Caco-2 (cell line): Measurements from ENCODE around the gene RAB5B. TPM values are rescaled to one million over a fixed set of nuclear protein-coding genes. Genes with fewer than 3 reads are reported as not detected.

Experiments
- BruUV-seq: library from RNA; stranded (reverse); fragments of 400-500 nt; replicated peaks from 2 replicates; lab custom pipeline; 2021; lab: Mats Ljungman, UMichigan
- CTCF ChIA-PET: fragments of 300-600 bp; sonication (Branson Sonifier 250); formaldehyde crosslinking; loops from one replicate; lab custom pipeline; 2022; ENCODE audit warnings: antibody characterized with exemption; lab: Charles Lee
- POLR2A ChIA-PET: fragments of 300-600 bp; sonication (Branson Sonifier 250); formaldehyde crosslinking; loops from one replicate; lab custom pipeline; 2022; ENCODE audit warnings: antibody characterized with exemption; lab: Charles Lee
- DNase-seq, 2 experiments: peaks; one replicate each; pipeline versions ENCODE4 v3.0.0 to v3.0.0-alpha.2; 2020 to 2022
- H3K27me3 ChIP-seq: replicated peaks from 2 replicates; pipeline ENCODE4 v1.6.0; 2011; ENCODE audit warnings: low read length; ENCODE audit not compliant: control insufficient read depth, insufficient read depth
- H3K36me3 ChIP-seq: 2 replicates; pipeline ENCODE4 v1.5.1; 2011; ENCODE audit warnings: low read length; ENCODE audit not compliant: control insufficient read depth, insufficient read depth
- H3K4me1 ChIP-seq: fragments of 250-450 bp; sonication (Bioruptor Pico); 2 replicates; pipeline ENCODE4 v1.5.1; 2020; ENCODE audit warnings: mild to moderate bottlenecking
- H3K4me3 ChIP-seq: 2 replicates; pipeline ENCODE4 v1.5.1; 2011; ENCODE audit warnings: low read depth, mild to moderate bottlenecking, control low read depth, low read length
- H3K9me3 ChIP-seq: fragments of 250-450 bp; sonication (Bioruptor Pico); 2 replicates; pipeline ENCODE4 v1.5.1; 2020; ENCODE audit warnings: mild to moderate bottlenecking, moderate library complexity
- H3K27ac Mint-ChIP-seq: one replicate; pipeline ENCODE4 v1.8.0; 2022; ENCODE audit warnings: mixed read lengths; ENCODE audit not compliant: unreplicated experiment
- H3K27me3 Mint-ChIP-seq: one replicate; pipeline ENCODE4 v1.8.0; 2022; ENCODE audit warnings: mixed read lengths; ENCODE audit not compliant: insufficient read depth, unreplicated experiment
- H3K36me3 Mint-ChIP-seq: one replicate; pipeline ENCODE4 v1.8.0; 2022; ENCODE audit warnings: mild to moderate bottlenecking, mixed read lengths; ENCODE audit not compliant: insufficient read depth, unreplicated experiment
- H3K4me1 Mint-ChIP-seq: one replicate; pipeline ENCODE4 v1.8.0; 2022; ENCODE audit warnings: low read depth, mixed read lengths; ENCODE audit not compliant: unreplicated experiment
- H3K4me3 Mint-ChIP-seq: one replicate; pipeline ENCODE4 v1.8.0; 2022; ENCODE audit warnings: mild to moderate bottlenecking, moderate library complexity, mixed read lengths; ENCODE audit not compliant: unreplicated experiment
- H3K9me3 Mint-ChIP-seq: one replicate; pipeline ENCODE4 v1.8.0; 2022; ENCODE audit warnings: mixed read lengths; ENCODE audit not compliant: unreplicated experiment
- intact Hi-C: fragments of 100-400 bp; cut with micrococcal nuclease; formaldehyde crosslinking; loops from one replicate; pipeline ENCODE4 v1.10.0; 2022; ENCODE audit not compliant: unreplicated experiment
- total RNA-seq: library from RNA; stranded (reverse); gene quantifications from 2 replicates; pipeline ENCODE4 v1.2.3, GENCODE V29; 2022
- TF ChIP-seq, protein P1 (sequence below), 2 experiments: fragments of 200-600 bp in 1 of 2; IDR thresholded peaks; 1 replicate in 1 of 2; 2 replicates in 1 of 2; pipeline versions ENCODE4 v1.5.1 to v1.8.0; 2011 to 2022; ENCODE audit warnings: antibody characterized with exemption in 1 of 2, control low read depth in 1 of 2, inconsistent platforms in 1 of 2, low read depth in 1 of 2, low read length in 1 of 2, mild to moderate bottlenecking in 1 of 2, moderate library complexity in 1 of 2; ENCODE audit not compliant: insufficient read depth in 1 of 2, severe bottlenecking in 1 of 2, unreplicated experiment in 1 of 2

Gene RAB5B
- total RNA-seq, 1 experiment from 2014 or later: 107 TPM

DNA sequence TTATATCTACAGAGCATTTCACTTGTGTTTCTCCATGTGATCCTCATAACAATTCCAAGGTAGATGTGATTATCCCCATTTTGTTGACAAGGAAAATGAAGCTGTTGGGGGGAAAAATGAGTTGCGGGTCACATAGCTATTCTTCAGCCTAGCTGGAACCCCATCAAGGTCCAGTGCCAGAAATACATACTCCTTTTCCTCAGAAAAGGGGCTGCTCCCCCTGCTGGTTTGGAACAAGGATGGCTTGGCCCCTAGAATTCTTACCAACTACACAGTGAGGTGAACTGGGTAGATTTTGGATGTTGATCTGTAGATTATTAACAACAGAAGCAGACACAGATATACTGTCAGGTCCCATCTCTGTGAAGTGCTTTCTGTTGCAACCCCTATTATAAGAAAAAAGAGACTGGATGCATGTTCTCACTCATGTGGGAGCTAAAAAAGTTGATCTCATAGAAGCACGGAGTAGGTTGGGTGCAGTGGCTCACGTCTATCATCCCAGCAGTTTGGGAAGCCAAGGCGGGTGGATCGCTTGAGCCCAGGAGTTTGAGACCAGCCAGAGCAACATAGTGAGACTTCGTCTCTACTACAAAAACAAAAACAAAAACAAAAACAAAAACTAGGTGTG is 55.9 kb downstream of the RAB5B start:
- Histone ChIP-seq H3K4me1 (peaks cover 16% of the 10 kb centered on the region), H3K4me3 (no peak overlapping the region), H3K9me3 (no peaks in the 10 kb centered on the region), H3K27me3 (no peaks in the 10 kb centered on the region), H3K36me3 (peaks cover 7% of the 10 kb centered on the region)
- Mint-ChIP-seq H3K4me3 (peak overlapping the region; percentile 7), H3K4me1 (peaks cover 16% of the 10 kb centered on the region), H3K9me3 (no peaks in the 10 kb centered on the region), H3K27ac (peak overlapping the region; percentile 67), H3K27me3 (no peaks in the 10 kb centered on the region), H3K36me3 (peaks cover 21% of the 10 kb centered on the region)
- TF ChIP-seq, protein P1, sequence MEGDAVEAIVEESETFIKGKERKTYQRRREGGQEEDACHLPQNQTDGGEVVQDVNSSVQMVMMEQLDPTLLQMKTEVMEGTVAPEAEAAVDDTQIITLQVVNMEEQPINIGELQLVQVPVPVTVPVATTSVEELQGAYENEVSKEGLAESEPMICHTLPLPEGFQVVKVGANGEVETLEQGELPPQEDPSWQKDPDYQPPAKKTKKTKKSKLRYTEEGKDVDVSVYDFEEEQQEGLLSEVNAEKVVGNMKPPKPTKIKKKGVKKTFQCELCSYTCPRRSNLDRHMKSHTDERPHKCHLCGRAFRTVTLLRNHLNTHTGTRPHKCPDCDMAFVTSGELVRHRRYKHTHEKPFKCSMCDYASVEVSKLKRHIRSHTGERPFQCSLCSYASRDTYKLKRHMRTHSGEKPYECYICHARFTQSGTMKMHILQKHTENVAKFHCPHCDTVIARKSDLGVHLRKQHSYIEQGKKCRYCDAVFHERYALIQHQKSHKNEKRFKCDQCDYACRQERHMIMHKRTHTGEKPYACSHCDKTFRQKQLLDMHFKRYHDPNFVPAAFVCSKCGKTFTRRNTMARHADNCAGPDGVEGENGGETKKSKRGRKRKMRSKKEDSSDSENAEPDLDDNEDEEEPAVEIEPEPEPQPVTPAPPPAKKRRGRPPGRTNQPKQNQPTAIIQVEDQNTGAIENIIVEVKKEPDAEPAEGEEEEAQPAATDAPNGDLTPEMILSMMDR (IDR thresholded peaks at IDR 0.05; ENCODE audit: insufficient read depth in 1 of 2, low read depth in 1 of 2, low read length in 1 of 2, severe bottlenecking in 1 of 2, unreplicated experiment in 1 of 2): peak; percentile 78 to 86
- intact Hi-C loops: loop anchor here (1.0 to 5.0 kb wide), 4 partner anchors 19 to 97 kb away; partner anchors contain the start of gene DGKA
- DNase-seq: peak; percentile 64 to 78
- BruUV-seq: no TSS peak
- ChIA-PET POLR2A (interaction anchor here (1.5 kb wide), 3 partner anchors 23 to 56 kb away, joined by 5 to 14 read pairs (median 6); partner anchors contain the start of genes RAB5B and SUOX), CTCF (interaction anchor here (0.6 to 2.9 kb wide), 15 partner anchors 9 to 291 kb away, joined by 3 to 97 read pairs (median 5); partner anchors contain the start of genes IKZF4, PYM1, RAB5B and SUOX)

- Mint-ChIP-seq H3K27ac (no peak overlapping the region), H3K4me3 (no peak overlapping the region), H3K36me3 (peaks cover 32% of the 10 kb centered on the region), H3K27me3 (no peaks in the 10 kb centered on the region), H3K9me3 (no peaks in the 10 kb centered on the region), H3K4me1 (peaks cover 16% of the 10 kb centered on the region)
- Histone ChIP-seq H3K9me3 (no peaks in the 10 kb centered on the region), H3K36me3 (peaks cover 5% of the 10 kb centered on the region), H3K4me3 (no peak overlapping the region), H3K4me1 (peaks cover 16% of the 10 kb centered on the region), H3K27me3 (no peaks in the 10 kb centered on the region)
- intact Hi-C loops: no loop called here
- ChIA-PET CTCF (no interaction called here), POLR2A (no interaction called here)
- TF ChIP-seq, protein P1 (IDR thresholded peaks at IDR 0.05; ENCODE audit: insufficient read depth in 1 of 2, low read depth in 1 of 2, low read length in 1 of 2, severe bottlenecking in 1 of 2, unreplicated experiment in 1 of 2): no peak
- BruUV-seq: no TSS peak
- no peak for DNase-seq
Observed at GRCh38 chr12:56031987-56032386, 58.1 kb downstream of the RAB5B start.

DNA sequence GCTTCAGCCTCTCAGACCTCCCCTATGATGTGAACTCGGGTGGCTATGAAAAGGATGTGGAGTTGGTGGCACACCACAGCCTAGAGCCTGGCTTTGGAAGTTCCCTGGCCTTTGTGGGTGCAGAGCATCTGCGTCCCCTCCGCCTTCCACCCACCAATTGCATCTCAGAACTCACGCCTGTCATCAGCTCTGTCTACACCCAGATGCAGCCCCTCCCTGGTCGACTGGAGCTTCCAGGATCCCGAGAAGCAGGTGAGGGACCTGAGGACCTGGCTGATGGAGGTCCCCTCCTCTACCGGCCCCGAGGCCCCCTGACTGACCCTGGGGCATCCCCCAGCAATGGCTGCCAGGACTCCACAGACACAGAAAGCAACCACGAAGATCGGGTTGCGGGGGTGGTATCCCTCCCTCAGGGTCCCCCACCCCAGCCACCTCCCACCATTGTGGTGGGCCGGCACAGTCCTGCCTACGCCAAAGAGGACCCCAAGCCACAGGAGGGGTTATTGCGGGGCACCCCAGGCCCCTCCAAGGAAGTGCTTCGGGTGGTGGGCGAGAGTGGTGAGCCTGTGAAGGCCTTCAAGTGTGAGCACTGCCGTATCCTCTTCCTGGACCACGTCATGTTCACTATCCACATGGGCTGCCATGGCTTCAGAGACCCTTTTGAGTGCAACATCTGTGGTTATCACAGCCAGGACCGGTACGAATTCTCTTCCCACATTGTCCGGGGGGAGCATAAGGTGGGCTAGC is 60.9 kb downstream of the RAB5B start:
- H3K4me3 Mint-ChIP-seq: no peak overlapping the region
- intact Hi-C loops: no loop called here
- TF ChIP-seq, protein P1 (IDR thresholded peaks at IDR 0.05; ENCODE audit: insufficient read depth in 1 of 2, low read depth in 1 of 2, low read length in 1 of 2, severe bottlenecking in 1 of 2, unreplicated experiment in 1 of 2): no peak
- ChIA-PET CTCF (interaction anchor here (1.7 kb wide), 1 partner anchor 39 kb away, joined by 6 read pairs; no protein-coding TSS in a partner anchor), POLR2A (no interaction called here)
- BruUV-seq: no TSS peak
- Histone ChIP-seq H3K36me3 (peaks cover 4% of the 10 kb centered on the region), H3K4me1 (peaks cover 2% of the 10 kb centered on the region; the same call in 1 of the 2 replicates), H3K9me3 (no peaks in the 10 kb centered on the region), H3K4me3 (no peak overlapping the region), H3K27me3 (no peaks in the 10 kb centered on the region)
- no peak overlapping the region for H3K27ac Mint-ChIP-seq
- peaks cover 10% of the 10 kb centered on the region for H3K4me1 Mint-ChIP-seq
- no peaks in the 10 kb centered on the region for H3K27me3 Mint-ChIP-seq
- H3K9me3 Mint-ChIP-seq: no peaks in the 10 kb centered on the region
- H3K36me3 Mint-ChIP-seq: peaks cover 26% of the 10 kb centered on the region
- no peak for DNase-seq
